Measurements from ENCODE around the gene ZNF805.
"Not testable (repeated sequence)": the region's sequence is repeated elsewhere in the genome, so short reads cannot be mapped to it uniquely, and the experiment has no call there.

ZNF805 gene
- 39.2 to 59.5 (median 48.6) reads per million in 3 experiments for total RNA-seq

GRCh38 chr19:57240311-57241090 lies at the start of gene ZNF805:
ZNF805 (plus strand) TSS chr19:57240632; CDS start chr19:57240892, 260 bp downstream.
- DNase-seq = peak; percentile 95

GRCh38 chr19:57191141-57192076 lies 49.0 kb upstream of the ZNF805 start, which contains the start of gene ZNF264:
ZNF264 (plus strand) TSS chr19:57191500; CDS start chr19:57191914, 414 bp downstream.
- peak; percentile 84 for DNase-seq

- DNase-seq = no peak
Observed at GRCh38 chr19:57192077-57192420, 48.4 kb upstream of the ZNF805 start.

GRCh38 chr19:57192993-57193392 lies 47.4 kb upstream of the ZNF805 start:
- DNase-seq = no peak

- DNase-seq = not testable (repeated sequence)
Observed at GRCh38 chr19:57197874-57198273, 42.6 kb upstream of the ZNF805 start.

GRCh38 chr19:57202160-57202559 lies 38.3 kb upstream of the ZNF805 start:
- DNase-seq = no peak

- DNase-seq = no peak
Observed at GRCh38 chr19:57210381-57210780, 30.1 kb upstream of the ZNF805 start.

- DNase-seq = no peak
Observed at GRCh38 chr19:57212109-57212508, 28.3 kb upstream of the ZNF805 start.

- no peak for DNase-seq
Observed at GRCh38 chr19:57227502-57227901, 12.9 kb upstream of the ZNF805 start.

GRCh38 chr19:57231686-57232085 lies 8.7 kb upstream of the ZNF805 start:
- no peak for DNase-seq

- DNase-seq = no peak
Observed at GRCh38 chr19:57233207-57233606, 7.2 kb upstream of the ZNF805 start.

- DNase-seq = no peak
Observed at GRCh38 chr19:57239982-57240310, 486 bp upstream of the ZNF805 start.

- no peak for DNase-seq
Observed at GRCh38 chr19:57241176-57241575, 744 bp downstream of the ZNF805 start.

GRCh38 chr19:57242821-57243220 lies 2.4 kb downstream of the ZNF805 start:
- no peak for DNase-seq

- no peak for DNase-seq
Observed at GRCh38 chr19:57244513-57244912, 4.1 kb downstream of the ZNF805 start.

- DNase-seq = no peak
Observed at GRCh38 chr19:57245066-57245465, 4.6 kb downstream of the ZNF805 start.

- DNase-seq = no peak
Observed at GRCh38 chr19:57245959-57246358, 5.5 kb downstream of the ZNF805 start.

GRCh38 chr19:57248646-57249045 lies 8.2 kb downstream of the ZNF805 start:
- DNase-seq = no peak

- no peak for DNase-seq
Observed at GRCh38 chr19:57249329-57249728, 8.9 kb downstream of the ZNF805 start.

GRCh38 chr19:57253767-57254166 lies 13.3 kb downstream of the ZNF805 start:
- DNase-seq = not testable (repeated sequence)

- no peak for DNase-seq
Observed at GRCh38 chr19:57262044-57262443, 21.6 kb downstream of the ZNF805 start.

GRCh38 chr19:57263244-57263741 lies 22.9 kb downstream of the ZNF805 start:
- no peak for DNase-seq

- DNase-seq = no peak
Observed at GRCh38 chr19:57267291-57267690, 26.9 kb downstream of the ZNF805 start.

Measured in central memory CD4-positive, alpha-beta T cell (primary cell).